HCT116 (cell line): ENCODE results near the gene ADRB1. TPM values are rescaled to one million over a fixed set of nuclear protein-coding genes. Genes with fewer than 3 reads are reported as not detected.

Experiments used
- ATAC-seq: fragments of 200-7000 bp; cut with Tn5 transposase; 2 replicates; pipeline ENCODE4 v1.9.1; 2020; ENCODE audit warnings: mild to moderate bottlenecking, moderate library complexity
- BruUV-seq: library from RNA; stranded (reverse); fragments of 400-500 nt; replicated peaks from 2 replicates; lab custom pipeline; 2021; lab: Mats Ljungman, UMichigan
- CTCF ChIA-PET: fragments of 300-600 bp; sonication (Branson Sonifier 250); formaldehyde crosslinking; loops from one replicate; lab custom pipeline; 2021; ENCODE audit warnings: antibody characterized with exemption; lab: Charles Lee
- POLR2A ChIA-PET: fragments of 300-600, 350-600 bp; sonication (Branson Sonifier 250); formaldehyde crosslinking; loops from one replicate; lab custom pipeline; 2021; ENCODE audit warnings: antibody characterized with exemption; lab: Charles Lee
- RAD21 ChIA-PET, 2 experiments: fragments of 300-600 bp; sonication (Branson Sonifier 250); formaldehyde crosslinking; loops; one replicate each; lab custom pipeline; 2023; ENCODE audit warnings: low total read pairs in 2 of 2; ENCODE audit not compliant: uncharacterized antibody in 2 of 2, unreplicated experiment in 2 of 2, low non-redundant PET in 1 of 2; lab: Charles Lee
- DNase-seq: peaks from one replicate; pipeline ENCODE4 v3.0.0-alpha.2; 2010; ENCODE audit warnings: low read depth, low spot score
- H2AFZ ChIP-seq: fragments of 200-600 bp; shearing (Covaris generic), sonication (generic); 2 replicates; pipeline ENCODE4 v1.6.1; 2017; ENCODE audit warnings: low read depth, mixed run types, mixed read lengths, antibody characterized with exemption, low read length; ENCODE audit not compliant: poor library complexity, severe bottlenecking
- H3K27ac ChIP-seq: 2 replicates; pipeline ENCODE4 v1.5.1; 2012; ENCODE audit warnings: low read depth, low read length
- H3K27me3 ChIP-seq: fragments of 200-600 bp; sonication (generic); 2 replicates; pipeline ENCODE4 v1.6.1; 2016; ENCODE audit warnings: mixed run types, low read length, mixed read lengths; ENCODE audit not compliant: insufficient read depth
- H3K36me3 ChIP-seq, 2 experiments: fragments of 200-500 bp in 1 of 2; fragments of 200-600 bp in 1 of 2; sonication (Bioruptor generic) in 1 of 2; sonication (generic) in 1 of 2; 2 replicates each; pipeline versions ENCODE4 v1.5.1 to v1.6.1; 2014 to 2016; ENCODE audit warnings: low read length in 2 of 2, inconsistent platforms in 1 of 2, mixed read lengths in 1 of 2, mixed run types in 1 of 2; ENCODE audit not compliant: insufficient read depth in 2 of 2, control insufficient read depth in 1 of 2
- H3K4me1 ChIP-seq, 2 experiments: fragments of 200-600 bp in 1 of 2; sonication (generic) in 1 of 2; 2 replicates each; pipeline versions ENCODE4 v1.5.1 to v1.6.1; 2012 to 2017; ENCODE audit warnings: low read length in 2 of 2, inconsistent platforms in 1 of 2, mild to moderate bottlenecking in 1 of 2, mixed read lengths in 1 of 2, mixed run types in 1 of 2, moderate library complexity in 1 of 2; ENCODE audit not compliant: insufficient read depth in 2 of 2, control insufficient read depth in 1 of 2
- H3K4me2 ChIP-seq: fragments of 200-600 bp; sonication (generic); 2 replicates; pipeline ENCODE4 v1.6.1; 2017; ENCODE audit warnings: mixed run types, low read length, mixed read lengths
- H3K4me3 ChIP-seq, 2 experiments: fragments of 200-600 bp in 1 of 2; sonication (generic) in 1 of 2; replicated peaks in 1 of 2; 2 replicates each; pipeline ENCODE4 v1.5.1; 2011 to 2016; ENCODE audit warnings: low read length in 2 of 2, control low read depth in 1 of 2, low read depth in 1 of 2, mild to moderate bottlenecking in 1 of 2, mixed read lengths in 1 of 2, mixed run types in 1 of 2
- H3K79me2 ChIP-seq: fragments of 200-600 bp; sonication (generic); 2 replicates; pipeline ENCODE4 v1.6.1; 2017; ENCODE audit warnings: mild to moderate bottlenecking, mixed run types, low read length, moderate library complexity, mixed read lengths; ENCODE audit not compliant: insufficient read depth
- H3K9ac ChIP-seq: fragments of 200-600 bp; sonication (generic); 2 replicates; pipeline ENCODE4 v1.6.1; 2016; ENCODE audit warnings: low read length, mixed read lengths
- H3K9me2 ChIP-seq: fragments of 200-600 bp; sonication (generic), shearing (Covaris generic); 2 replicates; pipeline ENCODE4 v1.6.1; 2017; ENCODE audit warnings: mixed run types, mild to moderate bottlenecking, moderate library complexity; ENCODE audit not compliant: insufficient read depth
- H3K9me3 ChIP-seq, 2 experiments: fragments of 200-500 bp in 1 of 2; fragments of 200-600 bp in 1 of 2; sonication (Bioruptor generic) in 1 of 2; sonication (generic) in 1 of 2; 2 replicates each; pipeline ENCODE4 v1.6.1; 2014 to 2017; ENCODE audit warnings: low read length in 2 of 2, mixed read lengths in 2 of 2, inconsistent platforms in 1 of 2, low read depth in 1 of 2, mild to moderate bottlenecking in 1 of 2, mixed run types in 1 of 2, moderate library complexity in 1 of 2; ENCODE audit not compliant: control insufficient read depth in 1 of 2, insufficient read depth in 1 of 2
- H4K20me1 ChIP-seq: fragments of 200-600 bp; sonication (generic), shearing (Covaris generic); 2 replicates; pipeline ENCODE4 v1.6.1; 2017; ENCODE audit warnings: mixed run types, mild to moderate bottlenecking, moderate library complexity; ENCODE audit not compliant: insufficient read depth
- ATF3 ChIP-seq: IDR thresholded peaks from 2 replicates; pipeline ENCODE4 v1.6.1; 2012
- EGR1 ChIP-seq: IDR thresholded peaks from 2 replicates; pipeline ENCODE4 v1.6.1; 2012; ENCODE audit warnings: low read depth
- JUND ChIP-seq: IDR thresholded peaks from 2 replicates; pipeline ENCODE4 v1.6.1; 2012
- POLR2A ChIP-seq: IDR thresholded peaks from 2 replicates; pipeline ENCODE4 v1.7.0; 2011; ENCODE audit warnings: borderline replicate concordance; ENCODE audit not compliant: insufficient read depth, insufficient read length; ENCODE audit errors: extremely low read depth
- POLR2AphosphoS5 ChIP-seq: IDR thresholded peaks from 2 replicates; pipeline ENCODE4 v1.6.1; 2011; ENCODE audit warnings: mild to moderate bottlenecking, low read depth, low read length, moderate library complexity
- RAD21 ChIP-seq: IDR thresholded peaks from 2 replicates; pipeline ENCODE4 v1.6.1; 2012; ENCODE audit warnings: low read depth, mild to moderate bottlenecking
- SP1 ChIP-seq: IDR thresholded peaks from 2 replicates; pipeline ENCODE4 v1.6.1; 2012; ENCODE audit warnings: low read depth
- SRF ChIP-seq: IDR thresholded peaks from 2 replicates; pipeline ENCODE4 v1.6.1; 2012; ENCODE audit warnings: low read depth
- TCF7L2 ChIP-seq: IDR thresholded peaks from 2 replicates; pipeline ENCODE4 v1.7.0; 2011; ENCODE audit warnings: borderline replicate concordance, inconsistent platforms; ENCODE audit not compliant: insufficient read depth, insufficient read length; ENCODE audit errors: extremely low read depth
- YY1 ChIP-seq: IDR thresholded peaks from 2 replicates; pipeline ENCODE4 v1.6.1; 2011; ENCODE audit warnings: low read length, low read depth, moderate library complexity, mild to moderate bottlenecking; ENCODE audit not compliant: insufficient replicate concordance; ENCODE audit errors: extremely low read depth
- intact Hi-C: fragments of 100-400 bp; cut with micrococcal nuclease; formaldehyde crosslinking; loops from 2 replicates; pipeline ENCODE4 v1.10.0; 2022
- total RNA-seq: library from RNA; stranded (reverse); gene quantifications from one replicate; pipeline ENCODE4 v1.2.1, GENCODE V29; 2021; ENCODE audit not compliant: unreplicated experiment
- TF ChIP-seq, protein P1 (sequence below), 3 experiments: fragments of 200-600 bp in 1 of 3; sonication (generic) in 1 of 3; IDR thresholded peaks in 2 of 3; conservative IDR thresholded peaks in 1 of 3; 2 replicates each; pipeline ENCODE4 v1.5.1; 2012 to 2017; ENCODE audit warnings: low read depth in 2 of 3, low read length in 2 of 3, antibody characterized with exemption in 1 of 3, borderline replicate concordance in 1 of 3, control low read depth in 1 of 3, mild to moderate bottlenecking in 1 of 3, mixed read lengths in 1 of 3, mixed run types in 1 of 3, moderate library complexity in 1 of 3; ENCODE audit not compliant: insufficient read depth in 1 of 3

ADRB1 gene
- total RNA-seq, 1 experiment from 2014 or later: 0.89 TPM

GRCh38 chr10:114060456-114060855, 16.8 kb downstream of the ADRB1 start:
- Histone ChIP-seq H3K27ac (no peak overlapping the region), H4K20me1 (no peaks in the 10 kb centered on the region), H2AFZ (no peak overlapping the region), H3K9me2 (no peaks in the 10 kb centered on the region), H3K27me3 (no peaks in the 10 kb centered on the region), H3K4me2 (no peak overlapping the region), H3K4me1 (no peaks in the 10 kb centered on the region), H3K9me3 (no peaks in the 10 kb centered on the region), H3K79me2 (no peaks in the 10 kb centered on the region), H3K4me3 (no peak overlapping the region), H3K9ac (no peak overlapping the region), H3K36me3 (no peaks in the 10 kb centered on the region)
- no peak for TF ChIP-seq POLR2AphosphoS5
- no peak for TF ChIP-seq YY1
- no peak for TF ChIP-seq SP1
- TF ChIP-seq TCF7L2: no peak
- TF ChIP-seq RAD21: no peak
- no peak for TF ChIP-seq EGR1
- TF ChIP-seq, protein P1, sequence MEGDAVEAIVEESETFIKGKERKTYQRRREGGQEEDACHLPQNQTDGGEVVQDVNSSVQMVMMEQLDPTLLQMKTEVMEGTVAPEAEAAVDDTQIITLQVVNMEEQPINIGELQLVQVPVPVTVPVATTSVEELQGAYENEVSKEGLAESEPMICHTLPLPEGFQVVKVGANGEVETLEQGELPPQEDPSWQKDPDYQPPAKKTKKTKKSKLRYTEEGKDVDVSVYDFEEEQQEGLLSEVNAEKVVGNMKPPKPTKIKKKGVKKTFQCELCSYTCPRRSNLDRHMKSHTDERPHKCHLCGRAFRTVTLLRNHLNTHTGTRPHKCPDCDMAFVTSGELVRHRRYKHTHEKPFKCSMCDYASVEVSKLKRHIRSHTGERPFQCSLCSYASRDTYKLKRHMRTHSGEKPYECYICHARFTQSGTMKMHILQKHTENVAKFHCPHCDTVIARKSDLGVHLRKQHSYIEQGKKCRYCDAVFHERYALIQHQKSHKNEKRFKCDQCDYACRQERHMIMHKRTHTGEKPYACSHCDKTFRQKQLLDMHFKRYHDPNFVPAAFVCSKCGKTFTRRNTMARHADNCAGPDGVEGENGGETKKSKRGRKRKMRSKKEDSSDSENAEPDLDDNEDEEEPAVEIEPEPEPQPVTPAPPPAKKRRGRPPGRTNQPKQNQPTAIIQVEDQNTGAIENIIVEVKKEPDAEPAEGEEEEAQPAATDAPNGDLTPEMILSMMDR (IDR thresholded peaks at IDR 0.05 in 2 of 3, conservative IDR thresholded peaks at IDR 0.05 in 1 of 3; ENCODE audit: borderline replicate concordance in 1 of 3, insufficient read depth in 1 of 3, low read depth in 2 of 3, low read length in 2 of 3): no peak
- TF ChIP-seq ATF3: no peak
- TF ChIP-seq JUND: no peak
- TF ChIP-seq SRF: no peak
- no peak for TF ChIP-seq POLR2A
- BruUV-seq: no TSS peak
- POLR2A ChIA-PET: interaction anchor here (1.0 kb wide), 1 partner anchor 14 kb away, joined by 3 read pairs; no protein-coding TSS in a partner anchor
- DNase-seq: no peak
- RAD21 ChIA-PET: interaction anchor here in 1 of 2 experiments (0.7 kb wide), 1 partner anchor 23 kb away, joined by 3 read pairs; no protein-coding TSS in a partner anchor
- no peak for ATAC-seq
- CTCF ChIA-PET: no interaction called here
- intact Hi-C loops: no loop called here
